Lower leg skin (tissue), 3 donors: Measurements from ENCODE around the gene CRP.

ENCODE experiments used
- CTCF ChIP-seq, 3 donors: fragments of 450-650 bp; IDR thresholded peaks; one replicate each; pipeline ENCODE4 v1.5.1; 2016; ENCODE audit warnings: antibody characterized with exemption in 3 of 3, mild to moderate bottlenecking in 3 of 3, moderate library complexity in 2 of 3
- POLR2A ChIP-seq, 2 donors: fragments of 450-650 bp; IDR thresholded peaks; one replicate each; pipeline ENCODE4 v1.6.1; 2016 to 2017; ENCODE audit warnings: antibody characterized with exemption in 2 of 2, mild to moderate bottlenecking in 1 of 2, moderate library complexity in 1 of 2

GRCh38 chr1:159748370-159748769 is 34.0 kb upstream of the CRP start:
- TF ChIP-seq CTCF (IDR thresholded peaks at IDR 0.05) (no peak), POLR2A (IDR thresholded peaks at IDR 0.05) (no peak)
